LoVo (cell line): ENCODE results near the gene FICD.
A peak's percentile ranks its signal among the peaks of the same experiment; 100 is the strongest.

ENCODE experiments used
- DNase-seq: peaks from one replicate; pipeline ENCODE4 v3.0.0-alpha.2; 2016; ENCODE audit warnings: low spot score

The FICD gene

DNA sequence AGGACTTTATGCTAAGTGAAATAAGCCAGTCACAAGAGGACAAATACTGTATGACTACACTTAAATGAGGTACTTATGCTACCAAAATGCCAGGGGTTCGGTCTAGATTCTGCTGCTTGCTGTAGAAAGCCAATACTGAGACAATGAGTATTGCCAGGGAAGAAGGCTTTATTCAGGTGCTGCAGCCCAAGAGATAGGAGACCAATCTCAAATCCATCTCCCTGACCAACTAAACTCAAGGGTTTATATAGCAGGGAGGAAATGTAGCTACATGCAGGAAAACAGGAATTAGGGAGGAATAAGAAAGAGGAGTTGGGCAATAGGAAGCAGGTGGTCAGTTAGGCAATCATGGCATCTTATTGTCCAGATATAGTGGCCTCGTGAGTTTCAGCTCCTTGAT is 12.2 kb upstream of the FICD start:
- no peak for DNase-seq

DNA sequence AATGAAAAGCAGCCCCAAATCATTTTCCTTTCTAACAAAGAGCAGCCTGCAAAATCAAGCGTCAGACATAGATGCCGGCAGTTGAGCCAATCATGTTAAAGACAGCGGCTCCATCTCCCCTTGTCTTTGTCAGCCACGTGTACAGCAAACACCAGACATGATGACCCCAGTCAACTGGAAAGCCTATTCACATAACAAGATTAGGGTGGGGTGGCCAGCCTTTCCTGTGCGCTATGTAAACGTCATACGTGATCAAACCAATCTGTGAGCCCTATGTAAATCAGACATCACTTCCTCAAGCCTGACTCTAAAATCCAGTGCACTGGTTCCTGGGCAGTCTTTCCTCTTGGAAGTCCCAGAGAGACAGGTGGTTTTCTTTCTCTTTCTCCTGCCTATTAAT is 9.9 kb upstream of the FICD start:
- DNase-seq, result no peak

DNA sequence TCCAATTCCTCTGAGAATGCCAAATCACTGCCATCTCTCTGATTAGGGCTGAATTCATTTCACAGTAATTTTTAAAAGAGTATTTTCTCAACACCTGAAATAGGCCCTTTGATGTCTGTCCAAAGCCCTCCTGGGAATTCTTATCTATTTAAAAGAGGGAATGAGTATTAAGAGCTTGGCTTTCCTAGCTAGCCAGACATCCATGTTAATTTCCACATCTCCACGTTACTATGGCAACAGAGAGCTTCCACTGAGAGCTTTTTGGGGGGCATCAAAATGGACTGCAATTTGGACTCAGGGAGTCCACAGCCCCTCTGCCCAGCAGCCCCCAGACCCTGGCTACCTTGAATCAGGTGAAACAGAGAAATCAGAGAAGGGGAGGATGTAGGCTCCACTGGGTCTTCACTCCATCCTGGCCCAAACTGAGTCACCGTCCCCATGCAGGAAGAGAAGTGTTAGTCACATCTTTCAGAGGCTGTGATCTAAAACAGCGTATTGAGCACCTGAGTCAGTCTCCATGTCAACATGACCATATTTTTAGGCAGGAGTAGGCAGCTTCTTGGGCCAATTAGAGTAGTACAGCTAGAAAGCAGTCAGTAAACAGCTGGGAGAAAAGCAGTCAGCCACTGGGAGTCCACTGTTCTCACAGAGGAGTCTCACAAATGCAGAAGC is 7.0 kb upstream of the FICD start:
- no peak for DNase-seq

DNA sequence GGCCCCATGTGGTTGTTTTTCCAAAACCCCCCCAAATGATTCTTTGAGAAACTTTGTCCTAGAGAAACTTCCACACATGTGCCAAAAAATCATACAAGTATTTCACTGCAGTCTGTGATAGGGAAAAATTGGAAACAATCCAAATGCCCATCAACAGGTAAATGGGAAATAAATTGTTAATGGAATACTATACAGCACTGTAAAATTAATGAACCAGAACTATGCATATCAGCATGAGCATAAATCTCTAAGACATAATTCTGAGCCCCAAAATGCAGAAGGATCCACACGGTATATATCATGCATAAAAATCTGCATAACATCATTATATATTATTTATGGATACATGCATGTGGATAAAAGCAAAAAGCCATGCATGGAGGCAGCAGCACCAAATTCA is 5.3 kb upstream of the FICD start:
- no peak for DNase-seq

DNA sequence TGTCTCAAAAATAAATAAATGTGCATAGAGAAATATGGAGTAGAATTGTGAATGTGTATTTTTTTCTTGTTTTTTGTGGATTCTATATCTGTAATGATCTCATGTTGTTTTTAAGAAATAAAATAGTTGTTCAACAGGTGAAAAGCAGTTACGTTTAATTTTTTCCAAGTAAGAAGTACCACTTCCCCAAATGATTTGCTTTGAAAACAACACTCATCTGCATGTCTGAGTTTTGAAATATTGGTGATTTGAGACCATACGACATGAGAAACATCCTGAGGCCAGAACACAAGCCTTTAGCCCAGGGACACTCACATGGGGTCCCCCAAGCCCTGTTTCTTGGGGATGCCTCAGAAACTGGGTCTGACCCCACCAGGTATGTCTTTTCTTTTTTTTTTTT is 4.2 kb upstream of the FICD start:
- DNase-seq, result no peak

DNA sequence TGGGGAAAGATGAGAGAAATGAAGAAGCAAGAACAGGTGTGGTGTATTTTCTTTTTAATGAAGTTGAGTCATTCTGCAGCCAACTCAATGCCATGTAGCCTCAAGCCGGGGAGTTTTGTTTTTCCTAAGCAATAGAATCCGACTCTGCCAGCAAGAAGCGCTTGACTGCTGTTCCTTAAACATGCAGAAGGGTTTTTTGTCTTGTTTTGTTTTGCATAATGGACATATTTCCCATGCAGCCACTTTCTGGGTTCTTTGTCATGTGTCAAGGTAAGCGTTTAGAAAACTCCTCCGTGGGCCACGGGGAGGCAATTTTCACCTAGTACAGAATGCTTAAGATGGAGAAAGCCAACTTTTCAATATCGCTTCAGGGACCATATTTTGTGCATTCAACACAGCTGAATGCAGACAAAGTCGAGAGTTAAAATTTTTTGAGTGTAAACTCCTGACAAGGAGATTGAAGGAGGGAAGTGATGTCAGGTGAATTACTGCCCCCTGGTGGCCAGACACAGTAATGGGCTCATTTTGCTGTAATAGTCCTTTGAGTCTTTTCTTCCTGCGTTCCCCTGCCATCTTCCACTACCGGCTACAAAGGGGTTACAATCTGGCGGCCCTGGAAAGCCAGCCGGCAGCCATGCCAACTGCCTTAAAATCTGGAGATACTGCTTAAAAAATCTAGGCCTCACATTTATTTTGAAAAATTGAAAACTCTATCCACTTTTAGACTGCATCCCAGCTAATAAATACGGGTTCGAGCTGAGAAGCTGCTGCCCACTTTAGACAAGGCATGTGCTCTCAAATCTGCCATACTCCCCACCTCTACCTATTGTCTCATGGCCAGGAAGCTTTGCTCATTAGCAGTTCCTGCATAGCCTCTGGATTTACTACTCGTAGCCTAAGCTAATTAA is 3.2 kb upstream of the FICD start:
- peak; percentile 81 for DNase-seq

DNA sequence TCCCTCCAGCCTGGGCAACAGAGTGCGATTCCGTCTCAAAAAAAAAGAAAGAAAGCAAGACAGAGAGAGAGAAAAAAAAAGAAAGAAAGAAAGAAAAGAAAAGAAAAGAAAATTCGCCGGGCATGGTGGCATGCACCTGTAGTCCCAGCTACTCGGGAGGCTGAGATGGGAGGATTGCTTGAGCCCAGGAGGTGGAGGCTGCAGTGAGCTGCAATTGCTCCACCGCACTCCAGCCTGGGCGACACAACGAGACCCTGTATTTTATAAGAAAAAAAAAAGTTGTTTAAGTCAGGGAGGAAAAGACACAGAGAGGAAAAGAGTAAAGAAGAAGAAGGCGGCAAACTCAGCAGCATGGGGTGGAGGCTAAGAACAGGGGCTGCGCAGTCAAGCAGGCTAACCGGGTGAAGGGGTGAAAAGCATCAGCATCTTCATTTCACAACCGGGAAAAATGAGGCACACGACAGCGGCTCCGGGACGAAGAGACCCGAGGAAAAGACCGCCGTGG is 557 bp upstream of the FICD start:
- no peak for DNase-seq

DNA sequence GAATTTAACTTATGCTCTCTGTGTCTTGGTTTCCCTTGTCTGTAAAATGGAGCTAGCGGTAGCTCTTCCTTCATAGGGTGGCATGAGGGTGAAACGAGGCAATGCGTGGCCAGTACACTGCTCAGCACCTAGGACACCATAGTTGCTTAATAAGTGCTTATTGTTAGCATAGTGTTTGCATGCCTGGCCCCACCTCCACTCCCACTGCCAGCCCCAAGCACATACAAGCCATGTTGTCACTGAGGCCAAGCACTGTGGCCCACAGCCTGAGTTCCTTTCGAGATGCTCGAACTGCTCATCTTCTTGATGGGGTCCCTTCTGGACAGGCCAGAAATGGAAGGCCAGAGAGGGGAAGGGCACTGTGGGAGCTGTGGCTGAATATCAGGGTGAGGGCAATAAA is 839 bp downstream of the FICD start:
- no peak for DNase-seq

DNA sequence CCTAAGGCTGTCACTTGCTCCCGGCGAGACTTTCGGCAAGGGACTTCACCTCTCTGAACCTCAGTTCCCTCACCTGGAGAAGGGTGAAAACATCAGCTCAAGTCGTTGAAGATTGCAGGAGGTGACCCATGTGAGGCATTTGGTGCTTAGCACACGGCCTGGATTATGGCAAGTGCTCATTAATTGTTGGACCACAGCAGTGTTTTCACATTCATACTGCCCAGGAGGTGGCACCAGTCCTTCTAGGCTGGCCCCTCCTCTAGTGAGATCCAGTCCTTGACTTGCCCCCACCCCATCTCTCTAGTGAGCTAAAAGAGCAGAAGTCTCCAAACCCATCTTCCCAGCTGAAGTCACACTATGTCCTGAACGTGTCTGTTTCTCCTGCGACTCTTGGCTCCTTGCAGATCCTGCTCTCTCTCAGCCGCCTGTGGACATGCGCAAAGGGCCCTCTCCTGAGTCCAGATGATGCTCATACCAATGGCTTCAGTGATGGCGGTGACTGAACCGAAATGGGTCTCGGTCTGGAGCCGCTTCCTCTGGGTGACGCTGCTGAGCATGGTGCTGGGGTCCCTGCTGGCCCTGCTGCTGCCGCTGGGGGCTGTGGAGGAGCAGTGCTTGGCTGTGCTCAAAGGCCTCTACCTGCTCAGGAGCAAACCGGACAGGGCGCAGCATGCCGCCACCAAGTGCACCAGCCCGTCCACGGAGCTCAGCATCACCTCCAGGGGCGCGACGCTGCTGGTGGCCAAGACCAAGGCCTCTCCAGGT is 1.6 kb downstream of the FICD start:
- no peak for DNase-seq

DNA sequence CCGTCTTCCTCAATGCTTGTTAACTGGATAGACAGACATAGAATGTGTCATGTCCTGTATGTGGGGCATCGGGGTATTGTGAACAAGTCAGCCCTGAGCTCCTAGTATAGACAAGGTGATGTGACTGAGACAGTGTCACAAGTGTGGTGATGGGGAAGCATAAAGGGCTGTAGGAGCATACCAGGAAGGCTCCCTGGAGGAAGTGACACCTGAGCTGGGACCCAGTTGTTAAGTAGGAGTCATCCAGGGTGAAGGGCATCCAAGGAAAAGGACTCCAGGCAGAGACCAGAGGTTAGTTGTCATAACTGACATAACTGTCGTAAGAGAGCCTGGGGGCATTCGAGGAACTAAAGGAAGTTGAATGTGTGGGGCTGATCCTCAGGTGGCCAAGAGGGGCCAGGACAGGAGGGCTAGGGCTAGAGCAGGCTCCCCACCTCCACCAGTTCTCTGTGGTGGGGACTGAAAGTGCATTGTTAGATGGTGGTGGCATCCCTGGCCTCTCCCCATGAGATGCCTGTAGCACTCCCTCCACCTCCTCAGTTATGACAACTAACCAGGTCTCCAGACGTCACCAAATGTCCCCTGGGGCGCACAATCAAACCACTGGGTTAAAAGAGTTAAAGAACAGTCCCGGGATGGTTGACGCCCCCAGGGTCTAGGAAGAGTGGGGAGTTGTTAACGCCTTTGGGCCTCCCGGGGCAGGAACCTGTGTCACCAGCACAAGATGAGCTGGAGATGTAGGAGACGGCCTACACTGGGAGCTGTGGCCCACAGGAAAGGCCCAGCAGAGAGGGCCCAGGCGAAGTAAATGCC is 2.4 kb downstream of the FICD start:
- DNase-seq, result no peak

DNA sequence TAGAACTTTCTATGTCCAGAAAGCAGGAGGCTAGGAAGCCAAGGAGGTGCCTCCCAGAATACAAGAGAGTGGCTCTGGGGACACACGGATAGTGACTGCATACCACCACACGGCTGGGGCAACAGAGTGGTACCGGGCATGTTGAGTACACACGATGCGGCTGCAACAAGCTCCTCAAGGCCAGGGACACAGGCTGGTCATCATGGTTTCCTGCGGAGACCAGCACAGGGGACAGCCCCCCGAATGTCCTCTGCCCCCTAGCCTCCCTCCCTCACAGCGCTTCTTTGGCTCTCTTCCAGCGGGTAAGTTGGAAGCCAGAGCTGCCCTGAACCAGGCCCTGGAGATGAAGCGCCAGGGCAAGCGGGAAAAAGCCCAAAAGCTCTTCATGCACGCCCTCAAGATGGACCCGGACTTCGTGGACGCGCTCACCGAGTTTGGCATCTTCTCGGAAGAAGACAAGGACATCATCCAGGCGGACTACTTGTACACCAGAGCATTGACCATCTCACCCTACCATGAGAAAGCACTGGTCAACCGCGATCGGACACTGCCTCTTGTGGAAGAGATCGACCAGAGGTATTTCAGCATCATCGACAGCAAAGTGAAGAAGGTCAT is 3.1 kb downstream of the FICD start:
- DNase-seq, result no peak

DNA sequence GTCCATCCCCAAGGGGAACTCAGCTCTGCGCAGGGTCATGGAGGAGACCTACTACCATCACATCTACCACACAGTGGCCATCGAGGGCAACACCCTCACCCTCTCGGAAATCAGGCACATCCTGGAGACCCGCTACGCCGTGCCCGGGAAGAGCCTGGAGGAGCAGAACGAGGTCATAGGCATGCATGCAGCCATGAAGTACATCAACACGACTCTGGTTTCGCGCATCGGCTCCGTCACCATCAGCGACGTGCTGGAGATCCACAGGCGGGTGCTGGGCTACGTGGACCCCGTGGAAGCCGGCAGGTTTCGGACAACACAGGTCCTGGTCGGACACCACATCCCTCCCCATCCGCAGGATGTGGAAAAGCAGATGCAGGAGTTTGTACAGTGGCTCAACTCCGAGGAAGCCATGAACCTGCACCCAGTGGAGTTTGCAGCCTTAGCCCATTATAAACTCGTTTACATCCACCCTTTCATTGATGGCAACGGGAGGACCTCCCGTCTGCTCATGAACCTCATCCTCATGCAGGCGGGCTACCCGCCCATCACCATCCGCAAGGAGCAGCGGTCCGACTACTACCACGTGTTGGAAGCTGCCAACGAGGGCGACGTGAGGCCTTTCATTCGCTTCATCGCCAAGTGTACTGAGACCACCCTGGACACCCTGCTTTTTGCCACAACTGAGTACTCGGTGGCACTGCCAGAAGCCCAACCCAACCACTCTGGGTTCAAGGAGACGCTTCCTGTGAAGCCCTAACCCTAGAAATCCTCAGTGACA is 3.8 kb downstream of the FICD start:
- DNase-seq, result no peak

DNA sequence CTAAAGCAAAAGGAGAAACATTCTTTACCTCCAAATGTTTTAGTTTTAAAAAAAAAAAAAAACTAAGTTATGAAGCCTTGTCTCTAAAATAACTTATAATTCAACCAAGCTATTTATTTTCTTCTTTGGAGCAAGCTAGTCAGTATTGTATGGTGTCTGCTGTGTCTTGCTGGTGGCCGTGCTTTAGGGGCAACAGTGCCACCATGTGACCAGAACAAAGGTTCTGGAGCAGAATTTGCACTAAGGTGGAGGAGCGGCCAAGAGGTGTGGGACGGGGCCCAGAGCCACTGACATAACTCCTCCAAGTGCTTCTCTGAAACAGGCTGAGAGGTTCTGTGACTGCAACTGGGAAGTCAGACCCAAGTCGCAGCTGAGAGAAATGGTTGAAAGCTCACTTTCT is 4.5 kb downstream of the FICD start:
- DNase-seq, result no peak

DNA sequence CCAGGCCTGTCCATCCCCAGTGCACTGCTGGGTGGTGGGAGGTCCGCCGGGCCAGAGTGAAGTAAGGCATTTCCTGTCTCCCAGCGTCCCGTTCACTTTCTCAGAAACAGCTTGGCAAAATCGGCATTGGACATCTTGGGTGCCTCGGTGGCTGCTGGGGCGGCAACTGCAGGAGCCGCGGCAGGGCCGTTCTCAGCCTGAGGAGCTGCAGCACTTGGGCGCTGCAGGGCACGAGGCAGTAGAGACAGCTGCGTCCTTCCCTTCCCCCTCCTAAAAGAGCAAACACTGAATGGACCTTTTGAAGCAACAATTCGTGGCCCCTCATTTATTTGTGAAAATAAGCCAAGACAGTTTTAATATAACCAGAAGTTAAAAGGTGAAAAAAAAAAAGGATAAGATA is 8.3 kb downstream of the FICD start:
- no peak for DNase-seq

DNA sequence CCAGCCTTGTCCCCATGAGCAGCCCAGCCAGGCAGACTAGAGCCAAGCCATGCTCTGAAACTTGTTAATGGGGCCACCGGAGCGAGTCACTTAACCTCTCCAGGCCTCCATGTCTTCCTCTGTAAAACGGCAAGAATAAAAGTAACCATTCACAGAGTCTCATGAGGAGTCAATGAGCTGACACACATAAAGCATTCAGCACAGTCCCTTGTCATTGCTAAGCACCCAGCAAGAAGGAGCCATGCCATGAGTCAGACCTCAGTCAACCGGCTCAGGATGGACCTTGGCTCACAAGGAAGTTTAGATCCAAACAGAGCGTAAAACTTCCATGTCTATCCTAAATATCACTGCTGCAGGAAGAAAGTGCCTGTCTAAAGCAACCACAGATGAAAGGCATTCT is 10.6 kb downstream of the FICD start:
- DNase-seq, result no peak

DNA sequence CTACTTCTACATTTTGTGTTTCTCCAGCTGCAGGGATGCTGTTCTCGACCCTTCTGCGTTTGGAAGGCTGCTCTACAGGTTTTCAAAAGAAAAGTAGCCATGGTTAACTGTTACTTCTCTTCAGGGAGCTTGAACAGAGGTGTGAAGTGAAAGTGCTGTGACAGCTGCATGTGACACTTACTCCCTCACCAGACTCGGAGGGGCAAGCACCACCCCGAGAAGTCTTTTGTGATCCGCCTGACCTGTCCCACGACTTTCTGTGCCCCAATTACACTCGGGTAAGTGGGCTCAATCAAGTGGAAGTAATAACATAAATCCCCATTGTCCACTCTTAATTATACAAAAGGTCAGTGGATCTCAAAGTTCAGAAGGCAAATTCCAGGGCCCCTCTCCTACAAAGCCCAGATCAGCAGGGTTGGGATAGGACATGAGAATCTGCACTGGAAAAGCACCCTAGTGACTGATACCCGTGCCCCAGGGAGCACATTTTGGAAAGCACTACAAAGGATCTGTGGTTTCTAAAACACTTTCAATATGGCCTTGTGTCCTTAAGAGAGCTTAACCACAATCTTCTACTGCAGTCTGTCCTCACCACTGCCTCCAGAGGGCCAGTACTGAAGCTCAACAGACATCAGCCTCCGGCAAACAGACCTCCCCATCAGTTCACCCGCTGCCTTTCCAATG is 11.5 kb downstream of the FICD start:
- no peak for DNase-seq

DNA sequence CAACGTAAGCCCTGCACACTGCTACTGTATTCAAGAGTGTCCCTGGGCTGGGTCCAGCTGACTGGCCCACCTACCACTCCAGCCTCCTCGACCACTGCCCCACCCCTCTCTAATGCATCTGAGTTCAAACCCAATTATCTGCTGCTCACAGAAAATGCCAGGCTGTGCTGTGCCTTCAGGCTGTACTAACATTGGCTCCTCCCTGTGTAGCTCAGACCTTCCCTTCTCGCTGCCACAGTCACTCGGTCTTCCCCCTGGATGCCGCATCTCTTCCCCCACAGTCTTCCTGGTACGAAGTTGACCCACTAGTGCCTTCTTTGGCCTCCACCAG is 12.1 kb downstream of the FICD start:
- no peak for DNase-seq

DNA sequence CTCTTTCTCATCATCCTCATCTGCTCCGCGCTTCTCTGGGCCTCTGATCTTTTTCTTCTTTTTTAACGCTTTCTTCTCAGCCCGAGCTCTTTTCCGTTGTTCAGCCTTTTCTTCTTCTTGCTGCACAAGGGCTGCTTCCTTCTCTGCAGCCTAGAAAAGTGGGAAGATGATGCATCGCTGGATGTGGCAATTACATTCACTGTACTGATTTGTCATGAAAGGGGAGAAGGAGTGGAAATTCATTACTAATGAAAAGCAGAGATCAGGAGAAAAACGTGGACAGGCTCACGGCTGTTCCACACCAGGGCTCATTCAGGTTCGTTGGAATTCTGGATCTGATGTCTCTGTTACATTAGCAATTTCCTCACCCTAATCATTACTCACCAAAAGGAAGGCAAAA is 15.1 kb downstream of the FICD start:
- no peak for DNase-seq

DNA sequence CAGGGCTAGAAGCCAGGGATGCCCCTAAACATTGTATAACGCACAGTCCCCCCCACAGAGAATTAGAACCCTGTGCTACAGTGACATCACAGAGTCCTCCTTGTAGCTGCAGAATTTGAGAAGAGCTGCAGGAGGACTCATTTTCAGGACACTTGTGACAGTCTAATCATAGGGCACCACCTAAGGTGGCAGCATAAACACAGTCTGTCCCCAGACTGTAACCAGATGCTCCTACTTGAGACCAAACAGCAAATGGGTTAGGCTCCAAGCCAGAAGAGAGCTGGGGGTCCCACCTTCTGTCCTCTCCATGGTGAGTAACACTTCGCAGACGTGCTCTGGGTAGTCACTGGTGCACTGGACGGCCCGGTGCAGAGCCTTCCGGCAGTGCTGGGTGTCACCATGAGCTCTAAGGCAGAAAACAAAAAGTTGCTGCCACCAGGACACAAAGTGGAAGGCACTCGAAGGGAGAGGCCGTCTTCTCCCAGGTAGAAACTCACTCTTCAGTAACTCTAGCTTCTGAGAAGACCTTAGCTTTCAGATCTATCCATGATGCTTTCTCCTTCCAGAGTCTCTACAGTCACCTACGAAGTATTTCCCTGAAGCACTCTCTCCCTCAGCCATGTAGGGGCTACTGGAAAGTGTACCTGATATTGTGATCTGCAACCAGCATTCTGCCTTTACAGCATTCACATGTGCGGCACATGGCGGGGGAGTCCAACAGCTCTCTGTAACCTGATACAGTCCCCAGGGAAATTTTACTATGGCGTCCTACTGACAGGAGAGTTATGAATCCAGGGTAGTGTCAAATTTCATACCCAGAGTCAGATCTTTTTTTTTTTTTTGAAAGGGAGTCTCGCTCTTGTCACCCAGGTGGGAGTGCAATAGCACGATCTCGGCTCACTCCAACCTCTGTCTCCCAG is 17.1 kb downstream of the FICD start:
- DNase-seq, result no peak
